ENCODE data around the gene SPTLC3.

SPTLC3 gene

GRCh38 chr20:13212750-13213149, 204.0 kb downstream of the SPTLC3 start:
- H3K27me3 ChIP-seq (ENCODE audit: low read depth, low read length) = peaks cover 29% of the 10 kb centered on the region
- H3K9me3 ChIP-seq (ENCODE audit: insufficient read depth, low read length) = no peaks in the 10 kb centered on the region
- no peak overlapping the region for H3K27ac ChIP-seq (ENCODE audit: low read length)
- H3K4me3 ChIP-seq (ENCODE audit: low read length) = no peak overlapping the region
- H3K4me2 ChIP-seq (ENCODE audit: low read length) = no peak overlapping the region
- TF ChIP-seq, protein P1, sequence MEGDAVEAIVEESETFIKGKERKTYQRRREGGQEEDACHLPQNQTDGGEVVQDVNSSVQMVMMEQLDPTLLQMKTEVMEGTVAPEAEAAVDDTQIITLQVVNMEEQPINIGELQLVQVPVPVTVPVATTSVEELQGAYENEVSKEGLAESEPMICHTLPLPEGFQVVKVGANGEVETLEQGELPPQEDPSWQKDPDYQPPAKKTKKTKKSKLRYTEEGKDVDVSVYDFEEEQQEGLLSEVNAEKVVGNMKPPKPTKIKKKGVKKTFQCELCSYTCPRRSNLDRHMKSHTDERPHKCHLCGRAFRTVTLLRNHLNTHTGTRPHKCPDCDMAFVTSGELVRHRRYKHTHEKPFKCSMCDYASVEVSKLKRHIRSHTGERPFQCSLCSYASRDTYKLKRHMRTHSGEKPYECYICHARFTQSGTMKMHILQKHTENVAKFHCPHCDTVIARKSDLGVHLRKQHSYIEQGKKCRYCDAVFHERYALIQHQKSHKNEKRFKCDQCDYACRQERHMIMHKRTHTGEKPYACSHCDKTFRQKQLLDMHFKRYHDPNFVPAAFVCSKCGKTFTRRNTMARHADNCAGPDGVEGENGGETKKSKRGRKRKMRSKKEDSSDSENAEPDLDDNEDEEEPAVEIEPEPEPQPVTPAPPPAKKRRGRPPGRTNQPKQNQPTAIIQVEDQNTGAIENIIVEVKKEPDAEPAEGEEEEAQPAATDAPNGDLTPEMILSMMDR (IDR thresholded peaks at IDR 0.05; ENCODE audit: low read depth, low read length) = no peak
- no peak for TF ChIP-seq EZH2phosphoT487 (IDR thresholded peaks at IDR 0.05; ENCODE audit: low read depth)
- no peak overlapping the region for H3K9ac ChIP-seq (ENCODE audit: low read length)
- no peak overlapping the region for H2AFZ ChIP-seq (ENCODE audit: low read depth, low read length)
- H4K20me1 ChIP-seq (ENCODE audit: insufficient read depth, low read length) = no peaks in the 10 kb centered on the region
- H3K79me2 ChIP-seq (ENCODE audit: low read length) = no peaks in the 10 kb centered on the region
- no peaks in the 10 kb centered on the region for H3K36me3 ChIP-seq (replicated peaks; ENCODE audit: low read depth, low read length)
- peaks cover 7% of the 10 kb centered on the region for H3K4me1 ChIP-seq (ENCODE audit: low read length)

- Histone ChIP-seq H3K9ac (ENCODE audit: low read length) (no peak overlapping the region), H3K4me2 (ENCODE audit: low read length) (no peak overlapping the region), H3K79me2 (ENCODE audit: low read length) (no peaks in the 10 kb centered on the region), H4K20me1 (ENCODE audit: insufficient read depth, low read length) (no peaks in the 10 kb centered on the region), H3K4me1 (ENCODE audit: low read length) (peaks cover 7% of the 10 kb centered on the region), H3K27me3 (ENCODE audit: low read depth, low read length) (peaks cover 30% of the 10 kb centered on the region), H2AFZ (ENCODE audit: low read depth, low read length) (no peak overlapping the region), H3K27ac (ENCODE audit: low read length) (no peak overlapping the region), H3K36me3 (replicated peaks; ENCODE audit: low read depth, low read length) (no peaks in the 10 kb centered on the region), H3K9me3 (ENCODE audit: insufficient read depth, low read length) (no peaks in the 10 kb centered on the region), H3K4me3 (ENCODE audit: low read length) (no peak overlapping the region)
- TF ChIP-seq, protein P1 (IDR thresholded peaks at IDR 0.05; ENCODE audit: low read depth, low read length) = no peak
- no peak for TF ChIP-seq EZH2phosphoT487 (IDR thresholded peaks at IDR 0.05; ENCODE audit: low read depth)
These were observed 204.6 kb downstream of the SPTLC3 start for GRCh38 chr20:13213335-13213734.

GRCh38 chr20:13216533-13216932, 207.8 kb downstream of the SPTLC3 start:
- Histone ChIP-seq H4K20me1 (ENCODE audit: insufficient read depth, low read length) (no peaks in the 10 kb centered on the region), H3K79me2 (ENCODE audit: low read length) (no peaks in the 10 kb centered on the region), H3K36me3 (replicated peaks; ENCODE audit: low read depth, low read length) (no peaks in the 10 kb centered on the region), H3K9me3 (ENCODE audit: insufficient read depth, low read length) (no peaks in the 10 kb centered on the region), H3K4me2 (ENCODE audit: low read length) (no peak overlapping the region), H3K27me3 (ENCODE audit: low read depth, low read length) (peaks cover 37% of the 10 kb centered on the region), H3K4me3 (ENCODE audit: low read length) (no peak overlapping the region), H3K4me1 (ENCODE audit: low read length) (peaks cover 7% of the 10 kb centered on the region), H3K9ac (ENCODE audit: low read length) (no peak overlapping the region), H3K27ac (ENCODE audit: low read length) (no peak overlapping the region), H2AFZ (ENCODE audit: low read depth, low read length) (no peak overlapping the region)
- no peak for TF ChIP-seq EZH2phosphoT487 (IDR thresholded peaks at IDR 0.05; ENCODE audit: low read depth)
- TF ChIP-seq, protein P1 (IDR thresholded peaks at IDR 0.05; ENCODE audit: low read depth, low read length) = no peak

All from OCI-LY3 (cell line).